AG04450 (cell line): ENCODE data around the gene TRABD. TPM values are rescaled to one million over a fixed set of nuclear protein-coding genes. Genes with fewer than 3 reads are reported as not detected.
"Not testable (repeated sequence)": the region's sequence is repeated elsewhere in the genome, so short reads cannot be mapped to it uniquely, and the experiment has no call there.

Experiments used
- CTCF ChIA-PET: fragments of 300-600, 350-600 bp; formaldehyde crosslinking; extraction: SDS; loops from one replicate; lab custom pipeline; 2022; ENCODE audit warnings: antibody characterized with exemption, inconsistent platforms; lab: Charles Lee
- POLR2A ChIA-PET: fragments of 350-600 bp; formaldehyde crosslinking; extraction: SDS; loops from one replicate; lab custom pipeline; 2021; ENCODE audit warnings: antibody characterized with exemption, inconsistent platforms; lab: Yijun Ruan, JAX
- DNase-seq: peaks from one replicate; pipeline ENCODE4 v3.0.0-alpha.2; 2011; ENCODE audit warnings: low read depth, low spot score
- H3K27ac ChIP-seq: one replicate; pipeline ENCODE4 v1.5.1; 2012; ENCODE audit warnings: low read depth, low read length, control low read depth
- H3K27me3 ChIP-seq: one replicate; pipeline ENCODE4 v1.6.0; 2012; ENCODE audit warnings: low read length; ENCODE audit not compliant: control insufficient read depth, insufficient read depth
- H3K4me3 ChIP-seq: 2 replicates; pipeline ENCODE4 v1.5.1; 2011; ENCODE audit warnings: mild to moderate bottlenecking, low read depth, low read length, control low read depth
- H3K9me3 ChIP-seq: 2 replicates; pipeline ENCODE4 v1.5.1; 2012; ENCODE audit warnings: low read length; ENCODE audit not compliant: control insufficient read depth, insufficient read depth
- polyA plus RNA-seq: library from polyadenylated mRNA; depleted of rRNA; stranded (reverse); fragments of >200 nt; gene quantifications from 2 replicates; pipeline ENCODE4 v1.2.3, GENCODE V29; 2011
- TF ChIP-seq, protein P1 (sequence below): IDR thresholded peaks from 2 replicates; pipeline ENCODE4 v1.5.1; 2011; ENCODE audit warnings: low read depth, low read length, control low read depth, inconsistent platforms

The TRABD gene
- polyA plus RNA-seq, 1 experiment: 8.7 TPM

DNA sequence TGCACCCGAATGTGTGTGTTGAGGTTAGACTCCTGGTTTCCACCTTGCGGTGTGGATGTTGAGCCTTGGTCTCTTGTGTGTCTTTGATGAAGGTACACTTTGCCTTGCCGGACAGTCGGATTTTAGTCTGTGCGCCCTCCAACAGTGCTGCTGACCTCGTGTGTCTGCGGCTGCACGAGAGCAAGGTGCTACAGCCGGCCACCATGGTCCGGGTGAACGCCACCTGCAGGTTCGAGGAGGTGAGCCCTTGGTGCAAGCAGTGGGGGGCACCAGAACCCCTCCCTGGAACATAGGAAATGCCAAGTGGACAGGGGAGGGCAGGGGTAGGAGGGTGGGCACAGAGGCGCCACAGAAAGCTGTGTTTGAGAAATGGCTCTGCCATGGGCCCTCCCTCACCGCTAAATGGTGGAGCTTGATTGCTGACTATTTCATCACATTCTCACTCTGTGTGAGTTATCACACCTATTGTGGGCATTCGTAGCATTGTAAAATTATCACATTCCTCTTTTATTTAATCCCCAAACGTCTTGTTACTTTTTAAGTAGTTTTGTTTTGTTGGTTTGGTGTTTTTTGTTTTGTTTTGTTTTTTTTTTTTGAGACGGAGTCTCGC lies 41.6 kb upstream of the TRABD start:
- TF ChIP-seq, protein P1, sequence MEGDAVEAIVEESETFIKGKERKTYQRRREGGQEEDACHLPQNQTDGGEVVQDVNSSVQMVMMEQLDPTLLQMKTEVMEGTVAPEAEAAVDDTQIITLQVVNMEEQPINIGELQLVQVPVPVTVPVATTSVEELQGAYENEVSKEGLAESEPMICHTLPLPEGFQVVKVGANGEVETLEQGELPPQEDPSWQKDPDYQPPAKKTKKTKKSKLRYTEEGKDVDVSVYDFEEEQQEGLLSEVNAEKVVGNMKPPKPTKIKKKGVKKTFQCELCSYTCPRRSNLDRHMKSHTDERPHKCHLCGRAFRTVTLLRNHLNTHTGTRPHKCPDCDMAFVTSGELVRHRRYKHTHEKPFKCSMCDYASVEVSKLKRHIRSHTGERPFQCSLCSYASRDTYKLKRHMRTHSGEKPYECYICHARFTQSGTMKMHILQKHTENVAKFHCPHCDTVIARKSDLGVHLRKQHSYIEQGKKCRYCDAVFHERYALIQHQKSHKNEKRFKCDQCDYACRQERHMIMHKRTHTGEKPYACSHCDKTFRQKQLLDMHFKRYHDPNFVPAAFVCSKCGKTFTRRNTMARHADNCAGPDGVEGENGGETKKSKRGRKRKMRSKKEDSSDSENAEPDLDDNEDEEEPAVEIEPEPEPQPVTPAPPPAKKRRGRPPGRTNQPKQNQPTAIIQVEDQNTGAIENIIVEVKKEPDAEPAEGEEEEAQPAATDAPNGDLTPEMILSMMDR: no peak
- Histone ChIP-seq H3K9me3 (no peaks in the 10 kb centered on the region; the same call in 1 of the 2 replicates), H3K27ac (no peak overlapping the region), H3K27me3 (no peaks in the 10 kb centered on the region), H3K4me3 (no peak overlapping the region)
- no peak for DNase-seq
- ChIA-PET CTCF (no interaction called here), POLR2A (no interaction called here)

DNA sequence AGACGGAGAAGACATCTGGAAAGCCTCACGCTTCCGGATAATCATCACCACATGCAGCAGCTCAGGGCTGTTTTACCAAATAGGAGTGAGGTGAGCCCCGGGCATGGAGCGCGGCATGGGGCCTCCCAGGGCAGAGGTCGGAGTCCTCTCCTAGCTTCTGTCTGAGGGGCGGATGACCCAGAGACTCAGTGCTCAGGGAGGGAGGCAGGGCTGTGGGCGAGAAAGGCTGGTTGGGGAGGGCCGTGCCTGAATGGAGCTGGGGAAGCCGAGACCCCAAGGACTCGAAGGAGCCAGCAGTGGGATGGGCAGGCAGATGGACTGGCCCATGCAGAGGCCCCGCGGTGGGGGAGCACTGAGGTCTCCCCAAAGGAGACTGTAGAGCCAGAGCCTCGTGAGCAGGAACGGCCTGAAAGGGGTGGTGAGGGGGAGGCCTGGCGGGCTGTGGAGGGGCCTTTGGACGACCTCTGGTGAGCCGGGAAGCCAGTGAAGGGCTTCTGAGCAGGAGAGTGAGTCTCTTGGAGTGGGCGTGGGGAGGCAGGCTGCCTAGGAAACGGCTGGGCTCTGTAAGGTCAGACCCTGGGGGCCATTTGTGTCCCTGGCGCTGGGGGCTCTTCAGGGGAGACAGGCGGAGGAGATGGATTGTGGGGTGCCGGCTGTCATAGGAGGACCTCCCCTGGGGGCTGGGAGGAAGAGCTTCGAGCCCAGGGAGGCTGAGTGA lies 39.8 kb upstream of the TRABD start:
- no peak for DNase-seq
- ChIA-PET CTCF (interaction anchor here (1.1 to 1.2 kb wide), 2 partner anchors 12 to 17 kb away, joined by 3 to 4 read pairs; no protein-coding TSS in a partner anchor), POLR2A (interaction anchor here (0.6 kb wide), 1 partner anchor 14 kb away, joined by 5 read pairs; no protein-coding TSS in a partner anchor)
- Histone ChIP-seq H3K27ac (no peak overlapping the region), H3K4me3 (no peak overlapping the region), H3K27me3 (no peaks in the 10 kb centered on the region), H3K9me3 (no peaks in the 10 kb centered on the region; the same call in 1 of the 2 replicates)
- TF ChIP-seq, protein P1: no peak

DNA sequence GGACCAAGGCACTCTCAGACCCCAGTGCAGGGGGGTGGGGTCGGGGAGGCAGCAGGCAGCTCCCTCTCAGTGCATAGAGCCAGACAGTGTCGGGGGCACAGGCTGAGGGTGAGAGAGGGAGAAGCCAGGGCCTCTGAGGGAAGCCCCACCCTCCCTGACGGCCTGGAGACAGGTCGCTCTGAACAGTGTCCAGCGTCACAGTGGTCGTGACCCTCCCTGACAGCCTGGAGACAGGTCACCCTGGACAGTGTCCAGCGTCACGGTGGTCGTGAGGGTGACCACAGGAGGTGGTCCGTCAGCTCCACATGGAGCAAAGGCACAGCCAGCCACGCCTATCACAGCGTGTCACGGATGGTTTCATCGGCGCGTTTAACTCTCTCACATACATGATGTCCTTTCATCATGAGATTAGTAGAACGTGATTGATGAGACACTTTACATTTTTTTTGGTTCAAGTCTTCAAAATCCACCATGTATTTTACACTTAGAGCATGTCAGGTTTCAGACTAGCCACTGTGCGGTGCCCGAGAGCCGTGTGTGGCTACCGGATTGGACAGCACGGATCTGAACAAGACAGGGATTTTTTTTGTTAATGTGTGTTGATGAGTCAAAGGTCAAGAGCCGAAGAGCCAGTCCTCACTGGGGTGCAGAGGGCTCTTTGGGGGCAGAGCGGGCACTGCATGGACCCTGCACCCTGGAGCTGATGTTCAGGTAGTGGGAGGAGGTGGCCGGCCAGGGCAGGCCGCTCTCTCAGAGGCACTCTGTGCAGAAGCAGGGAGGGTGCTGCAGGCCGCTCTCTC lies 39.1 kb upstream of the TRABD start:
- TF ChIP-seq, protein P1: peak; percentile 99
- H3K4me3 ChIP-seq: no peak overlapping the region
- POLR2A ChIA-PET: interaction anchor here (0.6 kb wide), 1 partner anchor 14 kb away, joined by 5 read pairs; no protein-coding TSS in a partner anchor
- peak; percentile 42 for DNase-seq
- H3K9me3 ChIP-seq: no peaks in the 10 kb centered on the region; the same call in 1 of the 2 replicates
- H3K27me3 ChIP-seq: no peaks in the 10 kb centered on the region
- no peak overlapping the region for H3K27ac ChIP-seq
- CTCF ChIA-PET: interaction anchor here (1.2 kb wide), 1 partner anchor 11 kb away, joined by 4 read pairs; no protein-coding TSS in a partner anchor

DNA sequence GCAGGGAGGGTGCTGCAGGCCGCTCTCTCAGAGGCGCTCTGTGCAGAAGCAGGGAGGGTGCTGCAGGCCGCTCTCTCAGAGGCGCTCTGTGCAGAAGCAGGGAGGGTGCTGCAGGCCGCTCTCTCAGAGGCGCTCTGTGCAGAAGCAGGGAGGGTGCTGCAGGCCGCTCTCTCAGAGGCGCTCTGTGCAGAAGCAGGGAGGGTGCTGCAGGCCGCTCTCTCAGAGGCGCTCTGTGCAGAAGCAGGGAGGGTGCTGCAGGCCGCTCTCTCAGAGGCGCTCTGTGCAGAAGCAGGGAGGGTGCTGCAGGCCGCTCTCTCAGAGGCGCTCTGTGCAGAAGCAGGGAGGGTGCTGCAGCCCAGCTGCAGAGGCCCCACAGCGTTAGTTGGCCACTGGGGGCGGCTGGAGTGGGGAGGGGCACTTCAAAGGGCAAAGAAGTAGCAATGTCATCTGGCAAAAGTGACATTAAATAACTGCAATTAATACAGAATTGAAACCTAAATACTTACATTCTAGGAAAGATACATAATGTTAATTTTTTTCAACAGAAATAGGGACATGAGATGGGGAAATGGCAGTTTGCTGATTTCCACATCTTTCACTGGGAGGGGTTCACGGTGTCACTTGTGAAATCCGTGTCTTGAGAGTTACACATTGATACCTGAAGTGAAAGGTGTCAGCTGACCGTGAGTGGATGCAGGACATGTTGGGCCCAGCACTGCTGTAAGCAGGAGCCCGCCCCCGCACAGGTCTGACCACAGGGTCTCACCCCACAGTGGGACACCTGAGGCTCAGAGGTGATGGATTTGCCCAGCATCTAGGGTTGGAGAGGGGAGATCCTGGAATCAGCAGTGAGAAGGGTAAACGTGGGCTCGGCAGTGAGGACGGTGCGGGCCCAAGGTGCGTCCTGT lies 38.2 kb upstream of the TRABD start:
- H3K4me3 ChIP-seq, H3K27me3 ChIP-seq, DNase-seq, POLR2A ChIA-PET, H3K27ac ChIP-seq, H3K9me3 ChIP-seq: not testable (repeated sequence)
- CTCF ChIA-PET: interaction anchor here (1.2 kb wide), 1 partner anchor 61 kb away, joined by 3 read pairs; no protein-coding TSS in a partner anchor
